ENCODE results near the gene ETV1.

Gene ETV1

DNA sequence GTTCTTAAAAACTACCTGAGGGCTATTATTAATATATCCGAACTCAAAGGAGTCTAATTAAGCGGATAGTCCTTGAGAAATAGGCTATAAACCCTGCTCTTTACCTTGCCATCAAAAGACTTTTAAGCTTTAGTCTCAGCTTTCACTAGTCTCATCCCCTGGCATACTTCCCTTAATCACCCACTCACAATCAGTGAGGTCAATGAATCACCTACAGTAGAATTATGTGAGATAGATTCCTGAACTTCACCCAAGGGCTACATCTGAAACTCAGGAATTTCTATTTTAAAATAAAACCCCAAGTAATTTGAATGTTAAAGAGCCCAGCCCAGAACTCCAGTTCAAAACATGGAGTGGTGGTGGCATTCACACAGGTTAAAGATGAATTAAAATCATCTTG, 108.7 kb downstream of the ETV1 start:
- Histone ChIP-seq H3K9me3 (no peaks in the 10 kb centered on the region), H3K4me3 (no peak overlapping the region), H3K27me3 (no peaks in the 10 kb centered on the region), H3K27ac (no peak overlapping the region), H3K4me1 (peaks cover 0 to 10% (median 0%) of the 10 kb centered on the region in 4 donors), H3K36me3 (no peaks in the 10 kb centered on the region)
- intact Hi-C loops (cut with DNase I; ENCODE audit: low total_unique reads), result no loop called here
- TF ChIP-seq, protein P1, sequence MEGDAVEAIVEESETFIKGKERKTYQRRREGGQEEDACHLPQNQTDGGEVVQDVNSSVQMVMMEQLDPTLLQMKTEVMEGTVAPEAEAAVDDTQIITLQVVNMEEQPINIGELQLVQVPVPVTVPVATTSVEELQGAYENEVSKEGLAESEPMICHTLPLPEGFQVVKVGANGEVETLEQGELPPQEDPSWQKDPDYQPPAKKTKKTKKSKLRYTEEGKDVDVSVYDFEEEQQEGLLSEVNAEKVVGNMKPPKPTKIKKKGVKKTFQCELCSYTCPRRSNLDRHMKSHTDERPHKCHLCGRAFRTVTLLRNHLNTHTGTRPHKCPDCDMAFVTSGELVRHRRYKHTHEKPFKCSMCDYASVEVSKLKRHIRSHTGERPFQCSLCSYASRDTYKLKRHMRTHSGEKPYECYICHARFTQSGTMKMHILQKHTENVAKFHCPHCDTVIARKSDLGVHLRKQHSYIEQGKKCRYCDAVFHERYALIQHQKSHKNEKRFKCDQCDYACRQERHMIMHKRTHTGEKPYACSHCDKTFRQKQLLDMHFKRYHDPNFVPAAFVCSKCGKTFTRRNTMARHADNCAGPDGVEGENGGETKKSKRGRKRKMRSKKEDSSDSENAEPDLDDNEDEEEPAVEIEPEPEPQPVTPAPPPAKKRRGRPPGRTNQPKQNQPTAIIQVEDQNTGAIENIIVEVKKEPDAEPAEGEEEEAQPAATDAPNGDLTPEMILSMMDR (IDR thresholded peaks at IDR 0.05), result no peak
- DNase-seq, result no peak

DNA sequence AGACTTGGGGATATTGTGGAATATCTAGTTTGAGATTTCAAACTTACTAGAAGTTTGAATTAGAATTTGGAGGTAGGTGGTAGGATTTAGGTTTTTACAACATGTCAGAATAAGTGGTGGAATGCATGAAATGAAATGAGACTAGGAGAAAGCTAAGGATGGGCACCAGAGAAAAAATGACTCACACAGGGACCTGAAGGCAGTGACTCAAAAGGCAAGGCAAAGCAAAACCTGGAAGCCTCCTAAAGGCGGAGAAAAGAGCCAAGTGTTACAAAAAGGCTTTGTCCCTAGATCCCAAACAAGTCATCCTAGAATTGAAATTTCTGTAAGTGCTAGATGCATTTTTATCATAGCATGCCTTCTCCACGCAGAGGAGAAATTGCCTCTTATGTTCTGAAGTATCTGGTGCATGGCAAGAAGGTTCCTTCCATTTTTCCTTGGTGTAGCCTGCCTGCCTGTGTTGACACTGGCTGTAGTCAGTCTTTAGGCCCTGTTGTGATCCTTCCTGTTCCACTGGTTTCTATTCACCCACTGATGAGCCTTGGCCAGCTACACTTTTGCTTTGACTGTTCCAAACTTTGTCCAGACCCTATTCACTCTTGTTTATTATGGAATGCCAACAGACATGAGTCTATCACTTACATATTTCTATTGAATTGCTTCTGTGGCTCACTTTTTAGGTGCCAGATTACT, 109.3 kb downstream of the ETV1 start:
- intact Hi-C loops (cut with DNase I; ENCODE audit: low total_unique reads), result no loop called here
- TF ChIP-seq, protein P1 (IDR thresholded peaks at IDR 0.05), result no peak
- no peaks in the 10 kb centered on the region for H3K36me3 ChIP-seq
- H3K4me3 ChIP-seq, result no peak overlapping the region
- no peak for DNase-seq
- no peaks in the 10 kb centered on the region for H3K27me3 ChIP-seq
- H3K4me1 ChIP-seq, result peaks cover 0 to 10% (median 0%) of the 10 kb centered on the region in 4 donors
- no peaks in the 10 kb centered on the region for H3K9me3 ChIP-seq
- H3K27ac ChIP-seq, result no peak overlapping the region

DNA sequence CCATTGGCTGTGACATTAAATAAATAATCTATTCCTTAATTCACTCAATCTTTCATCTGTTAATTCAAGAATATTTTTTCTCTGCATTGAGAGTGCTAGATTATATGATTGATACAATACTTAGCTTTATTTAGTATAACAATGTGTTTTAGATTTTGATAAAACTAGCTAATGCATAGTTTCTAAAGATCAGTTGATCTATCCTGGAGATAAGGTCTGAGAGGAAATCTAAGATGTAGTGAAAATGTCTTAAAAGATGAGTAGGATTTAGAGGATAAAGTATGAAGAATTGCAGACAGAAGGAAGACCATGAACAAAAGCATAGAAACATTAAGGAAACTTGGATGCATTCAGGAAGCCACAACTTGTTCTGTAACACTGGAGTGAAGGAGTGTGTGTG, 110.3 kb downstream of the ETV1 start:
- H3K4me3 ChIP-seq, result no peak overlapping the region
- intact Hi-C loops (cut with DNase I; ENCODE audit: low total_unique reads), result no loop called here
- H3K27ac ChIP-seq, result no peak overlapping the region
- H3K27me3 ChIP-seq, result no peaks in the 10 kb centered on the region
- H3K36me3 ChIP-seq, result no peaks in the 10 kb centered on the region
- TF ChIP-seq, protein P1 (IDR thresholded peaks at IDR 0.05), result no peak
- no peak for DNase-seq
- H3K4me1 ChIP-seq, result peaks cover 0 to 10% (median 2%) of the 10 kb centered on the region in 4 donors
- H3K9me3 ChIP-seq, result no peaks in the 10 kb centered on the region

GRCh38 chr7:13878154-13878553, 111.3 kb downstream of the ETV1 start:
- Histone ChIP-seq H3K27me3 (no peaks in the 10 kb centered on the region), H3K36me3 (no peaks in the 10 kb centered on the region), H3K4me1 (peaks cover 0 to 10% (median 2%) of the 10 kb centered on the region in 4 donors), H3K27ac (no peak overlapping the region), H3K9me3 (no peaks in the 10 kb centered on the region), H3K4me3 (no peak overlapping the region)
- no peak for DNase-seq
- intact Hi-C loops (cut with DNase I; ENCODE audit: low total_unique reads), result no loop called here
- TF ChIP-seq, protein P1 (IDR thresholded peaks at IDR 0.05), result no peak

GRCh38 chr7:13875496-13876074, 113.9 kb downstream of the ETV1 start:
- H3K36me3 ChIP-seq, result no peaks in the 10 kb centered on the region
- TF ChIP-seq, protein P1 (IDR thresholded peaks at IDR 0.05), result no peak
- intact Hi-C loops (cut with DNase I; ENCODE audit: low total_unique reads), result no loop called here
- H3K27ac ChIP-seq, result no peak overlapping the region
- no peak for DNase-seq
- no peaks in the 10 kb centered on the region for H3K9me3 ChIP-seq
- peaks cover 0 to 9% (median 2%) of the 10 kb centered on the region in 4 donors for H3K4me1 ChIP-seq
- H3K4me3 ChIP-seq, result no peak overlapping the region
- H3K27me3 ChIP-seq, result no peaks in the 10 kb centered on the region
